Measurements from ENCODE around the gene PFDN4.

PFDN4 gene, protein sequence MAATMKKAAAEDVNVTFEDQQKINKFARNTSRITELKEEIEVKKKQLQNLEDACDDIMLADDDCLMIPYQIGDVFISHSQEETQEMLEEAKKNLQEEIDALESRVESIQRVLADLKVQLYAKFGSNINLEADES

GRCh38 chr20:54207743-54208547 lies at the start of gene PFDN4:
TSS of gene PFDN4 (plus strand) at chr20:54208087. CDS start at chr20:54208101, 14 bp downstream.
- DNase-seq, result peak; percentile 89

DNA sequence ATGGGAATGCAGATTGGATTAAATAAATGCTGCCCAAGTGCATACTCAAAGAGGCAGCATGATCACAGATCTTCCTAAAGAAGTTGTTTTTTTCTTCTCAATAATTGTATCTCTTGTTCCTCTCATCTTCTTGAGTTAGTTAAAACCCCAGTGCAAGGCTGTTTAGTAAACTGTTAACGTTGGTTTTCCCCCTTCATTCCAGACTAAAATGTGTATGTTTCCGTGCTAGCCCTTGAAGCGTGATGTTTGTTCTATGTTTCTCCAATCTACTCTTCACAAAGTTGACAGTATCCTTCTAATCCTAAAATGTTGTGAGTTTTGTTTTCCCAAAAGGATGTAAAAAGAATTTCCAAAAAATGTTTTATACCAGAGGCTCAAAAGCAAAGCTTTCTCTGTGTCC lies 49.7 kb upstream of the PFDN4 start:
- DNase-seq, result no peak

GRCh38 chr20:54158856-54159418 lies 49.0 kb upstream of the PFDN4 start:
- no peak for DNase-seq

DNA sequence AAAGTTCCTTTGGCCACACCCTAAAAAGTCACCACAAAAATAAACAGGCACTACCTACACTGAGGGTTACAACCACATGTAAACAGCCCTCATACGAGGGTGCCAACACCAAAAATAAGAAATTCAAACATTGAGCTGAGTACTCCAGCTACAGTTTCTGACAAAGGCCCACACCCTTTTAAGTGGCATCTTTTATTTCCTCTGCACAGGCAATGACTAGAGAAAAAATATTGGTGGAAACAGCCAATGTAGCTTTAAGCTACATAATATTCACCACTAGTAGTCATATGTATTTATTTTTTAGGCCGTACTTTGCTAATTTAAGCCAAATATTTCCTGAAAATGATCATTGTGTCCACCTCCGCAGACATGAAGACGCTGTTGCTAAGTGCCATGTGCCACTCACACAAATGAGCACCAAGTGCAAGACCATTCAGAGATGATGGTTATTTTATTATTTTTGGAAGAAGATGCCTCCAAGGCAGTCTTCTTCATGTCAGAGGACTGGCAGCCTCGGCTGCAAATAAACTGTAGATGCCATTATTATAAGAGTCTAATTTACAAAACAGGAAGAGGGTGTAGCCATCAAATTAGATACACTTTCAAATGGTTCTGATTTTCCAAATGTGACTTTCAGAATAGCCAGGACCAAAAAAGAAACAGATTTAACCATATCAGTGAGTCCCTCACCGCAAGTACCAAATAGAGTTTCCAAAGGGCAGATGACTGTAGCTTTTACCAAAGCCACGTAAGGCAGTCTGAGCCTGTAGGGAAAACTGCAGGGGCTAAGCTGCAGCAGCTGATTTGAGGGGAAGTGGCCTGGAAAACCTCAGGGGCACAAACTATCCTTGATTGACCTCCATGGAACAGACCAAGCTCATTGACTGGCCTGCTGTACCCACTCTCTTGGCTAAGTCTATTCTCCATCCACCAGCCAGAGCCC lies 47.6 kb upstream of the PFDN4 start:
- DNase-seq, result no peak

DNA sequence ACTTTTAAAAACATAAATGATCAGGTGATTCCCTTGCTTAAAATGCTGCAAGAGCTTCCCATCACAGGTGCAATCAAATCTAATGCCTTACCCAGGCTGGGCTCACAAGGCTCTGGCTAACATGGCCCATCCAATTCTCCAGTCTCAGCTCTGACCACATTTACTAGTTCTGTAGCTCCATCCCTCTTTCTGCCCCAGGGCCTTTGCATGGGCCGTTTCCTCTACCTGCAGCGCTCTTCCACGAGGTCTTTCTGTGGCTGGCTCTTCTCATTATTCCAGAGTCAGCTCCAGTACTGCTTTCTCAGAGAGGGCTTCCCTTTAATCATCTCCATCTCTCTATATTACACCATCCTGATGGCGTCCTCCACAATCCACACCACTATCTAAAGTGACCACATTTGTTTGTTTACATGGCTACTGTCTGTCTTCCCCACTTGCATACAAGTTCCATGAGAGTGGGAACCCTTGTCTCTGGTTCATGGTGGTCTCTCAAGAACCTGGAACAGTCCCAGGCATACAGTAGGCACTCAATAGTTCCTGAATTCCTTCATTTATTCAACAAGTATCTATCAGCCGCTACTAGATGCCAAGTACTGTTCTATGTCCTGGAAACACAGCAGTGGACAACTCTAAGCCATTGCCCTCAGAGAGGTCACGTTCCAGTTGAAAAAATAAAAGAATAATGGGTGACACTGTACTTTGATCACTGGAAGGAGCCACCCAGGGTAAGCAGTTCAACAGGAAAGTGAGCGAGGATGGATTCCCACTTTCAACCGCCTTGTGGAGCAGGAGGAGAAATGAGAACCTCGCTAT lies 46.7 kb upstream of the PFDN4 start:
- no peak for DNase-seq

- DNase-seq, result no peak
Measured at GRCh38 chr20:54161821-54162149, 46.1 kb upstream of the PFDN4 start.

GRCh38 chr20:54162378-54163009 lies 45.4 kb upstream of the PFDN4 start:
- DNase-seq, result no peak

GRCh38 chr20:54163402-54163801 lies 44.5 kb upstream of the PFDN4 start:
- DNase-seq, result no peak

- DNase-seq, result no peak
Measured at GRCh38 chr20:54165014-54165413, 42.9 kb upstream of the PFDN4 start.

GRCh38 chr20:54165803-54166202 lies 42.1 kb upstream of the PFDN4 start:
- DNase-seq, result no peak

GRCh38 chr20:54166987-54167662 lies 40.8 kb upstream of the PFDN4 start:
- DNase-seq, result no peak

- no peak for DNase-seq
Measured at GRCh38 chr20:54167909-54168872, 39.7 kb upstream of the PFDN4 start.

DNA sequence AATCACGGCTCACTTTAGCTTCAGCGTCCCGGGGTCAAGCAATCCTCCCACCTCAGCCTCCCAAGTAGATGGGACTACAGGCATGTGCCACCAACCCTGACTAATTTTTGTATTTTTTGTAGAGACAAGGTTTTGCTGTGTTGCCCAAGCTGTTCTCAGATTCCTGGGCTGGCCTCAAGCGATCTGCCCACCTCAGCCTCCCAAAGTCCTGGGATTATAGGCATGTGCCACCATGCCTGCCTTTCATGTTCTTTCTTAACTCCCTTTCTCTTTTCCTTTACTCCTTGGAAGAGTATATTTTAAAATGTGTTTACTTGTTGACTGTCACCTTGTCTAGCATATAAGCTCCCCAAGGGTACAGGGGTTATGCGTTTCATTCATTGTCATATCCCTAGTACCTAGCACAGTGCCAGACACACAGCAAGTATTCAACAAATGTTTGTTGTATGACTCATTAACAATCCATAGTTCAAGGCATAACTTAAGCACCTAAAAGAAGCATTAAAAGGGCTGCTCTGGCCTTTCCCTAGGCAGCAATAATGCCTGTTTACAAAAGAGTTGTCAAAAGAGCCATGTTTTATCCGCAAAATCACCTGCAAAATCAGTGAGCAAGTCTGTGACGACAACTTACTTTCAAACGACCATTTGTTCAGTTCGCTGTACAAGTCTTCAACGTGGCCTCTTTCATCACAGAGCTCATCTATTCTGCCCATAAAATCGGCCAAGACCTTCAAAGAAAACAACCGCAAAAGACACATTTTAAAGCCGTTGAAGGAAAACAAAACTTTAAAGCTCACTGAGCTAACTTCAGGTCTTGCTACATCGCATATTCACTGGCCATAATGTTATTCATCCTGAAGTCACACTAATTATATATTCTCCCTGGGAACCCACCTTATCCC lies 38.7 kb upstream of the PFDN4 start:
- DNase-seq, result no peak

GRCh38 chr20:54170026-54170471 lies 37.8 kb upstream of the PFDN4 start:
- no peak for DNase-seq

GRCh38 chr20:54170963-54171362 lies 36.9 kb upstream of the PFDN4 start:
- no peak for DNase-seq

DNA sequence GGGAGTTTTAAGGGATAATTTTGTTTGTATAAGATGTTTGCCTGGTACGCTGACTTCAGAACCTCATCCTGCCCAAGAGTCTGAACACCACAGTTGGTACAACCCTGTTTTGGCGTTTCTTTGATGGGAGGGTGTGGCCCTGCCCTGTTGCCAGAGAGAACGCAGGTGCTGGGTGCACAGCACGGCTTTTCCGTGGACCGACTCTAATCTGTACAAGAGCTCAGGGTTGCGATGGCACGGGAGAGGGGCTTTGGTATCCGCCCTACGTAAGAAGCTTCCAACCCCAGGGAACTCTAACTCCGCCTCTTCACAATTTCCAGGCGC lies 35.4 kb upstream of the PFDN4 start:
- DNase-seq, result no peak

DNA sequence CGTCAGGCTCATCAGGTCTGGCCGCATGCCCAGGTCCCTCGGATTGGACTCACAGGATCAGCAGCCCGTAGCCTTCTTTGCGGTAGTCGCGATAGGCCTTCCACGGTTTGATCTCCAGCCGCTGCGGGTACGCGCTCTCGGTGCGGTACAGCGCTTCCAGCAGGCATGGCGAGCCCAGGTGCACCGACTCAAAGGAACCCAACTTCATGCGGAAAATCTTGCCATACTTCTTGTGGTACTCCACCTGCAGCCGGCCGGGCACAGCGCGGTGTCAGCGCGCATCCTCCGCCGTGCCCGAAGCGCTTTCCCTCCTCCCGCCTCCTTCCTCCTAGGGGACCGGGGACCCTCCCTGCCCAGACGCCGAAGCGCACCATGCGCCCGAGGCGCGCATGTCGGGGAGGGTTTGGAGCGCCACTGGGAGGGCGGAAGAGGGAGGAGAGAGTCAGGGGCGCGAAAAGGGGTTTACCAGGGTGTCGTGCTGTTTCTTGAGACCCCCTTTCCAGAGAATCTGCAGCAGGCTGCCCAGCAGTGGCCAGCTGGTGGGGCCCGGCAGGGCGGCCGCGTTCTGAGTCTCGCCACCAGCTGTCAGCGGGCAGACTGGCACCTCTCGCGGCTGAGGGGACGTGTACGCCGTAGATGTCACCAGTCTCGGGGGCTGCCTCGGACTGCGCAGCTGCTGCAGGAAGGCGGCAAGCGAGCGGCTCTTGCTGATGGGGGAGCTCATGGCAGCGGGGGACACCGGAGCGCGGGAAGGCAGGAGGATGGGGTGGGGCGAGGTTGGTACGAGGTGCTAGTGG lies 34.8 kb upstream of the PFDN4 start:
- DNase-seq, result no peak

All from suppressor macrophage treated with lipopolysaccharide for 4 hours (primary cell).